ENCODE data around the gene IL17D. TPM values are rescaled to one million over a fixed set of nuclear protein-coding genes. Genes with fewer than 3 reads are reported as not detected.
"Not testable (repeated sequence)": the region's sequence is repeated elsewhere in the genome, so short reads cannot be mapped to it uniquely, and the experiment has no call there.

The IL17D gene
- total RNA-seq, 4 donors from 2014 or later: 2.1 to 3.5 (median 2.5) TPM

DNA sequence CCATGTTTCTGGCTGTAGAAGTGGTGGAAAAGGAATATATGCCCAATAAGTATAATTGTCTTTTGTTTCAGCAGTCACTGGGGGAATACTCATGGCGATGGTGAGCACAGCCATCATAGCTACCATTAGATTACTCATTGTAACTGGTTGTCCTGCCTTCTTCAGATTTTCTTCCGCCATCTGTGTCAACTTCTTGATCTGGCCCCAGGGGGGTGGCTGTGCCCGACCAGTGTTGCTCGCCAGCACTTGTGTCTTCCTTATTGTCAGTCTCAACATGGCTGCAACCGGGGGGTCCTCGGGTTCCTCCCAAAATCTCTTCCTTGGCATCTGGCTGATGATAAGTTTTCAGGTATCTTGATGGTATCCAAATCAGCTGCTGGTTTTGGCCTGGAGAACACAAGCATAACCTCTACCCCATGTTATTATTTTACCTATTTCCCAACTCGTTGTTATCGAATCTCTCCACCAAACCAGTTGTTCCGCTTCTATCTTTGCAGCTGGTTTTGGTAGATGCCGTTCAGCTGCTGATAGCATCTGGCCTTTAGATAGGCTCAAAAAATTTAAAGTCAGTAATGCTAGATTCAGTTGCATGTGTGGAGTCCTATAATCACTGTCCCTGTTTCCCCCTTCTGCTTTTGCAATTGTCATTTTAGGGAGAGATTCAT lies 23.0 kb upstream of the IL17D start:
- TF ChIP-seq, protein P1, sequence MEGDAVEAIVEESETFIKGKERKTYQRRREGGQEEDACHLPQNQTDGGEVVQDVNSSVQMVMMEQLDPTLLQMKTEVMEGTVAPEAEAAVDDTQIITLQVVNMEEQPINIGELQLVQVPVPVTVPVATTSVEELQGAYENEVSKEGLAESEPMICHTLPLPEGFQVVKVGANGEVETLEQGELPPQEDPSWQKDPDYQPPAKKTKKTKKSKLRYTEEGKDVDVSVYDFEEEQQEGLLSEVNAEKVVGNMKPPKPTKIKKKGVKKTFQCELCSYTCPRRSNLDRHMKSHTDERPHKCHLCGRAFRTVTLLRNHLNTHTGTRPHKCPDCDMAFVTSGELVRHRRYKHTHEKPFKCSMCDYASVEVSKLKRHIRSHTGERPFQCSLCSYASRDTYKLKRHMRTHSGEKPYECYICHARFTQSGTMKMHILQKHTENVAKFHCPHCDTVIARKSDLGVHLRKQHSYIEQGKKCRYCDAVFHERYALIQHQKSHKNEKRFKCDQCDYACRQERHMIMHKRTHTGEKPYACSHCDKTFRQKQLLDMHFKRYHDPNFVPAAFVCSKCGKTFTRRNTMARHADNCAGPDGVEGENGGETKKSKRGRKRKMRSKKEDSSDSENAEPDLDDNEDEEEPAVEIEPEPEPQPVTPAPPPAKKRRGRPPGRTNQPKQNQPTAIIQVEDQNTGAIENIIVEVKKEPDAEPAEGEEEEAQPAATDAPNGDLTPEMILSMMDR (IDR thresholded peaks at IDR 0.05): no peak
- no peak for DNase-seq (ENCODE audit: low spot score)
- ATAC-seq (ENCODE audit: low FRiP score): no peak

DNA sequence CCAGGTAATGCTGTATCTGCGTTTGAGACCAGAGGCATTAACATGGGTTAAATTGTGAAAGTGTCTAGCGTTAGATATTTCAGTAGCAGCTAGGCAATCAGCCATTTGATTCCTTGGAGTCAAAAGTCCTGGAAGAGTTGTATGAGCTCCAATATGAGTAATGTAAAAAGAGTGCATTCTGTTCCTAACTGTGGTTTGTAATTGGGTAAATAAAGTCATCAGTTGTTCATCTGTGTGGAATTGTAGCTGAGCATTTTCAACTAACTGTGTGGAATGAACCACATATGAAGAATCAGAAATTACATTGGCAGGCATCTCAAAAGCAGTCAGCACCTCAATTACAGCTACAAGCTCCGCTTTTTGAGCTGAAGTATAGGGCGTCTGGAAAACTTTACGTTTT lies 22.0 kb upstream of the IL17D start:
- ATAC-seq (ENCODE audit: low FRiP score); DNase-seq (ENCODE audit: low spot score): not testable (repeated sequence)

DNA sequence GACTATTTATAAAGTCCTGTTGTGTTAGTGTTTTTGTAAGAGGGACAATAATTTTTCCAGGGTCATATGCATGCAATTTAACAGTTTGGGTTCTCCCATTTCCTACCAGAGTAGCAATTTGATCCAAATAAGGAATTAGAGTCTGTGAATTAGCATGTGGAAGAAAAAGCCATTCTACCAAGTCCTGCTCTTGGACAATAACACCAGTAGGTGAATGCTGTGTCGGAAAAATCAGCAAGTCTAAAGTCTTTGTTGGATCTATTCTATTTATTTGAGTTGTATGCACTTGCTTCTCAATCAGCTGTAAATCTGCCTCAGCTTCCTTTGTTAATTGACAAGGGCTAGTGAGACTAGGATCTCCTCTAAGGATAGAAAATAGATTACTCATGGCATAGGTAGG lies 21.4 kb upstream of the IL17D start:
- ATAC-seq (ENCODE audit: low FRiP score): no peak

DNA sequence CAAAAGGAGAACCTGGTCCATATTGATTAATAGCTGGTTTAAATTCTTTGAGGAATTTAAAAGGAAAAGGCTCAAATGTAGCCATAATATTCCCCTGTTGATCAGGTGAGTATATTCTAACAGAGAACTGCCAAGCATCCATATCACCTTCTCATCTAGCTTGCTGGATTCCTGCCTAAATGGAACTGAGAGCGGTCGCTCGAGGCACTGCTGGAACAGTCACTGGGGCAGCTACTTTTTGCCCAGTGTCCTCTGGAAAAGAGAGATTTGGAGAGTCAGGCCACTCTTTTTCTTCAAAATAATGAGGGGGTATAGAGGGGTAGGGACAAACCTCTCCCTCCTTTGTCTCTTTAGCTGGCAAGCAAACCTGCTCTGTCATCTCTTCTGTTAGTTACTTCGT lies 19.5 kb upstream of the IL17D start:
- DNase-seq (ENCODE audit: low spot score) (no peak), ATAC-seq (ENCODE audit: low FRiP score) (no peak)
- TF ChIP-seq, protein P1 (IDR thresholded peaks at IDR 0.05): no peak

More for the DNA sequence above, 21.4 kb upstream of the IL17D start:
- DNase-seq (ENCODE audit: low spot score): no peak
- TF ChIP-seq, protein P1 (IDR thresholded peaks at IDR 0.05): no peak

DNA sequence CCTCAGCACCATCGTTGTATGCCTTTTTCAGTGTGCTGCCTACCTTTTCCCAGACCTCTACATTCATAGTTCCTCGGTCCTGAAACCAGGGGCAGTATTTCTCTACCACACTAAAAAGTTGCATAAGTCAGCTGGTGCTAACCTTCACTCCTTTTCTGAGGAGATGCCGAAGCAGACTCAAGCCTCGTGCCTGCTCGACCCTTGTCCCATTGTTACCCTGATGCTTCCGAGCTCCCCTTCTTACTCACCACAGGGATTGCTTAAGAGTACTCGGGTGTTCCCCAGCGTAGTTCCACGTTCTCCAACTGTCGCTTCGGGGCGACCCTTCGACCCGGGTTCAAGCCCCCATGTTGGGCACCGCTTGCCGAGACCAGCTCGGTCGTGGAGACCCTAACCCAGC lies 19.0 kb upstream of the IL17D start:
- ATAC-seq (ENCODE audit: low FRiP score) (no peak), DNase-seq (ENCODE audit: low spot score) (no peak)
- TF ChIP-seq, protein P1 (IDR thresholded peaks at IDR 0.05): no peak

DNA sequence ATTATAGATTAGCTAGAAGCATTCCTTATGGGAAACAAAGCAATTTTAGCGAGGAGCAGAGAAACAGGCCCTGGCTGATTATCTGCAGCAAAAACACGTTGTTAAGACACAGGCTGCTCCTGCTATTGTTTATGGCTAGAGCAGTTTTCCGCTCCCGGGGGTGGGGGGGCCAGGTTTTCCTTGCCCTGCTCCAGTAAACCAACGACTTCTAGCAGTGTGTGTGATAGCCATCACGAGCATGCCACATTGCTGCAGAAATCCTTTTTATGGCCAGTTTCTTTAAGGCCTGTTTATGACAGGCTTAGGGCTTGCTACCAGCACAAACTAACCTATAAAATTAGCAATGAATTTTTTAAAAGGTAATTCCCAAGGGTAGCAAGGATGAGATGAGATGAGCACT lies 18.4 kb upstream of the IL17D start:
- DNase-seq (ENCODE audit: low spot score) (no peak), ATAC-seq (ENCODE audit: low FRiP score) (no peak)
- TF ChIP-seq, protein P1 (IDR thresholded peaks at IDR 0.05): no peak

DNA sequence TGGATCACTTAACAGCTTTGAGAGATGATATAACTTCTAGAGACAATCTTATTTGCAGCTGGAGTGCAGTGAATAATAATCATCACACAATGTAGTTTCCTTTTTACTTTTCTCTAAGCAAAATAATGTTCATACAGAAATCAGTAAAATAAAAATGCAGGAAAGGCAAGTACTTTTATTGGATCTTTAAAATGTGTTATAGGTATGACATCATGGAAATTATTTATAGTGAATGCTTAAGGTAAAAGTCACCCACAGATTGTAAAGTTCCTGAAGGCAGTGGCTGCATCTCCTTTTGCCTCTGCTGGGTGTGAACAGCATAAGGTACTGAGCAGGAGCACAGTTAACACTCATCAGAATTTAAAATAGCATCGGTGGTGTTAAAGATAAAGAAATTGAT lies 17.3 kb upstream of the IL17D start:
- ATAC-seq (ENCODE audit: low FRiP score): no peak
- TF ChIP-seq, protein P1 (IDR thresholded peaks at IDR 0.05): no peak

More for the DNA sequence above, 17.3 kb upstream of the IL17D start:
- DNase-seq (ENCODE audit: low spot score): no peak

Measured in omental fat pad (tissue), 4 donors.